ENCODE data around the gene CLPSL1. TPM values are rescaled to one million over a fixed set of nuclear protein-coding genes. Genes with fewer than 3 reads are reported as not detected.

CLPSL1 gene
- total and polyA plus RNA-seq, 2 experiments from 2014 or later: not detected

DNA sequence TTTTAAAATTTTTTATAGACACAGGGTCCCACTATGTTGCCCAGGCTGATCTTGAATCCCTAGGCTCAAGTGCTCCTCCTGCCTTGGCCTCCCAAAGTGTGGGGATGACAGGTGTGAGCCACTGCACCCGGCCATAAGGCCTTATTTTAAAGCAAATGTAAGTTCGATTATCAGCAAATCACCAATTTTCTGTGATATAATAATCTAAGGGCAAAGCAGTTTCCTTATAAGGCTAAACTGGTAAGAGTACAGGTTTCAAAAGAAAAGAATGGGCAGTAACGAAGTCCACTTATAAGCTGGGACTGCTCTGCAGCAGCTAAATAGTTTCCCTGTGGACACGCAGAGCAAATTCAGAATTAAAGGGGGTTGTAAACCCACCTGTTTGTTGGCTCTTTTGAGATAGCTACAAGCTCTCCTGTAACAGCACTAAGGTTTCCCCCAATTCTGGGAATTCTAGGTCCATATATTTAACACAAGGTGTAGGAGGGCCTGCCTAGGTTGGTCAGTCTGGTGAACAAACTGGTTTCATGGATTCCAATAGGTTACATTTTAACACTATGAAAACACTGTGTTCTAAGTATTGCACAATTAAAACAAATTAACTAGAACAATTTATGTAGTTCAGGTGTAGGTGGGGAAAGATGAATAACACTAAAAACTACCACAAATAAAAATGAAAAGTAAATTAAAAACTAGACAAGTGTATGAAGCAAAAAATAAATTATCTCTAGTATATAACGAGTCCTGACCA lies 50.6 kb downstream of the CLPSL1 start (continued):
- TF ChIP-seq REST (IDR thresholded peaks at IDR 0.05; ENCODE audit: unreplicated experiment): no peak
- no peak for TF ChIP-seq POLR2AphosphoS5 (IDR thresholded peaks at IDR 0.05; ENCODE audit: low read depth)
- TF ChIP-seq JUNB (IDR thresholded peaks at IDR 0.05; ENCODE audit: unreplicated experiment): no peak
- no peak for TF ChIP-seq EZH2phosphoT487 (IDR thresholded peaks at IDR 0.05; ENCODE audit: unreplicated experiment)

DNA sequence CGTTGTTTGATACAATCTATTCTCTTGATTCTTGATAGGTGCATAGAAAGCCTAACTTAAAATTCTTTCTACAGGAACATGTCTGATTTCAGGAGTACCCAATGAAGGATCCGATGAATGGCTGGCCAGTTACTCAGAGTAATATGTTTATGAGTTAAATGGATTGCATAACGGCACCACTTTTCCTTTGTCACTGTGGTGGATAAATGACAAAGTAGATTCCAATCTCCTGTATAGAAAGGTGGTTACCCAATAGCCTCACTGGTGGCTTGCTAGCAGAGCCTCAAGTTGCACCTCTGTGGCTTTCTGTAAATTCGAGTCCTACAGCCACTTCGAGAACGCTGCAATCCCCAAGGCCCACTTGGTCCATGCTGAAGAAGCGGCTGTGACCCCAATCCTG lies 52.7 kb downstream of the CLPSL1 start:
- no peaks in the 10 kb centered on the region for H3K4me1 Mint-ChIP-seq
- Histone ChIP-seq H3K79me2 (replicated peaks; ENCODE audit: insufficient read depth) (no peaks in the 10 kb centered on the region), H3K9me2 (ENCODE audit: insufficient read depth) (no peaks in the 10 kb centered on the region), H4K20me1 (replicated peaks; ENCODE audit: insufficient read depth) (no peaks in the 10 kb centered on the region), H3F3A (replicated peaks; ENCODE audit: low read depth) (peaks cover 6% of the 10 kb centered on the region; the same call in 1 of the 2 replicates), H3K27me3 (ENCODE audit: insufficient read depth) (no peaks in the 10 kb centered on the region), H3K4me1 (ENCODE audit: insufficient read depth) (no peaks in the 10 kb centered on the region), H3K27ac (ENCODE audit: low read depth) (peak overlapping the region; percentile 69; the same call in 1 of the 2 replicates), H3K4me2 (no peak overlapping the region), H2AFZ (no peak overlapping the region), H3K36me3 (ENCODE audit: insufficient read depth) (peaks cover 27% of the 10 kb centered on the region), H3K4me3 (no peak overlapping the region)
- no peaks in the 10 kb centered on the region for H3K9me3 Mint-ChIP-seq
- no peak overlapping the region for H3K4me3 Mint-ChIP-seq
- H3K27ac Mint-ChIP-seq: no peak overlapping the region
- TF ChIP-seq CREB1 (CRISPR knock-in tag; IDR thresholded peaks at IDR 0.05; ENCODE audit: low read depth) (no peak), REST (IDR thresholded peaks at IDR 0.05; ENCODE audit: unreplicated experiment) (no peak), EZH2 (IDR thresholded peaks at IDR 0.05; ENCODE audit: low read depth, unreplicated experiment) (no peak), ZNF331 (CRISPR knock-in tag; IDR thresholded peaks at IDR 0.05; ENCODE audit: low read depth) (no peak)
- peaks cover 45% of the 10 kb centered on the region for H3K36me3 Mint-ChIP-seq (ENCODE audit: low read depth)
- ATAC-seq (no peak), DNase-seq (ENCODE audit: low spot score) (no peak)
- peaks cover 3% of the 10 kb centered on the region for H3K27me3 Mint-ChIP-seq (ENCODE audit: insufficient read depth, low read depth, poor library complexity)

Other genes with a start within 250 kb of the CLPSL1 start
- 24.3 and 28.6 TPM in 2 replicates for gene FKBP5, start 92.1 kb upstream of the CLPSL1 start, total RNA-seq (2014; rRNA removed; shearing (Covaris generic))
- 17.7 and 19.8 TPM in 2 replicates for gene FKBP5, start 92.1 kb upstream of the CLPSL1 start, polyA plus RNA-seq (2016; fragmentation: Nextera tagmentation; extraction: Ambion mirVana)
- gene ARMC12, start 44.0 kb upstream of the CLPSL1 start, total RNA-seq (2014; rRNA removed; shearing (Covaris generic)): 0.90 and 1.3 TPM in 2 replicates
- 0.94 TPM in 2 replicates for gene ARMC12, start 44.0 kb upstream of the CLPSL1 start, polyA plus RNA-seq (2016; fragmentation: Nextera tagmentation; extraction: Ambion mirVana)
- gene CLPSL2, start 4.4 kb upstream of the CLPSL1 start, total RNA-seq (2014; rRNA removed; shearing (Covaris generic)): 3.1 TPM in 1 of 2 replicates, not detected in the other
- gene CLPSL2, start 4.4 kb upstream of the CLPSL1 start, polyA plus RNA-seq (2016; fragmentation: Nextera tagmentation; extraction: Ambion mirVana): 2.9 and 3.6 TPM in 2 replicates
- not detected in 2 replicates for gene CLPS, start 16.3 kb downstream of the CLPSL1 start, total RNA-seq (2014; rRNA removed; shearing (Covaris generic))
- not detected in 2 replicates for gene CLPS, start 16.3 kb downstream of the CLPSL1 start, polyA plus RNA-seq (2016; fragmentation: Nextera tagmentation; extraction: Ambion mirVana)
- not detected in 2 replicates for gene LHFPL5, start 24.3 kb downstream of the CLPSL1 start, total RNA-seq (2014; rRNA removed; shearing (Covaris generic))
- gene LHFPL5, start 24.3 kb downstream of the CLPSL1 start, polyA plus RNA-seq (2016; fragmentation: Nextera tagmentation; extraction: Ambion mirVana): not detected in 2 replicates
- gene SRPK1, start 140.1 kb downstream of the CLPSL1 start, total RNA-seq (2014; rRNA removed; shearing (Covaris generic)): 153 and 175 TPM in 2 replicates
- 168 and 202 TPM in 2 replicates for gene SRPK1, start 140.1 kb downstream of the CLPSL1 start, polyA plus RNA-seq (2016; fragmentation: Nextera tagmentation; extraction: Ambion mirVana)
- 1.9 and 2.9 TPM in 2 replicates for gene SLC26A8, start 243.6 kb downstream of the CLPSL1 start, total RNA-seq (2014; rRNA removed; shearing (Covaris generic))
- 0.89 and 1.1 TPM in 2 replicates for gene SLC26A8, start 243.6 kb downstream of the CLPSL1 start, polyA plus RNA-seq (2016; fragmentation: Nextera tagmentation; extraction: Ambion mirVana)
- gene MAPK14, start 246.8 kb downstream of the CLPSL1 start, total RNA-seq (2014; rRNA removed; shearing (Covaris generic)): 33.8 and 44.5 TPM in 2 replicates
- 8.8 and 8.9 TPM in 2 replicates for gene MAPK14, start 246.8 kb downstream of the CLPSL1 start, polyA plus RNA-seq (2016; fragmentation: Nextera tagmentation; extraction: Ambion mirVana)

Measured in GM23338 (cell line).